Prostate gland (tissue), 2 donors: ENCODE data around the gene TRIP4. TPM values are rescaled to one million over a fixed set of nuclear protein-coding genes. Genes with fewer than 3 reads are reported as not detected.
A peak's percentile ranks its signal among the peaks of the same experiment; 100 is the strongest.

Source experiments
- DNase-seq: peaks from one replicate; pipeline ENCODE4 v3.0.0-alpha.2; 2019; ENCODE audit warnings: low spot score
- H3K27ac ChIP-seq, 2 donors: fragments of 200-600 bp; sonication (generic); 2 replicates each; pipeline ENCODE4 v1.5.1; 2017 to 2019
- H3K27me3 ChIP-seq: fragments of 200-600 bp; sonication (generic); replicated peaks from 2 replicates; pipeline ENCODE4 v1.5.1; 2019; ENCODE audit not compliant: insufficient read depth
- H3K36me3 ChIP-seq, 2 donors: fragments of 200-600 bp; sonication (generic); 1 replicate in 1 of 2; 2 replicates in 1 of 2; pipeline versions ENCODE4 v1.5.1 to v1.8.1; 2017 to 2019
- H3K4me1 ChIP-seq: fragments of 200-600 bp; sonication (generic); replicated peaks from 2 replicates; pipeline ENCODE4 v1.5.1; 2019
- H3K4me3 ChIP-seq, 2 donors: fragments of 200-600 bp; sonication (generic); 2 replicates each; pipeline ENCODE4 v1.5.1; 2017 to 2019
- H3K9me3 ChIP-seq: fragments of 200-600 bp; sonication (generic); 2 replicates; pipeline ENCODE4 v1.5.1; 2017
- CTCF ChIP-seq, 4 experiments: fragments of 200-600 bp in 2 of 4; fragments of 450-650 bp in 2 of 4; sonication (generic) in 2 of 4; IDR thresholded peaks; 1 replicate in 3 of 4; 2 replicates in 1 of 4; pipeline ENCODE4 v1.5.1; 2016 to 2019; ENCODE audit warnings: antibody characterized with exemption in 4 of 4, mild to moderate bottlenecking in 2 of 4, moderate library complexity in 2 of 4
- POLR2A ChIP-seq: fragments of 450-650 bp; IDR thresholded peaks from one replicate; pipeline ENCODE4 v1.6.1; 2016; ENCODE audit warnings: antibody characterized with exemption, mild to moderate bottlenecking
- POLR2AphosphoS5 ChIP-seq: sonication (generic); formaldehyde crosslinking; IDR thresholded peaks from one replicate; pipeline ENCODE4 v1.6.1; 2017; ENCODE audit warnings: antibody characterized with exemption
- WGBS: methylation state at CpG from one replicate; pipeline ENCODE4 v1.1.5; 2018; 5-methylcytosine and 5-hydroxymethylcytosine counted together
- intact Hi-C: fragments of 100-400 bp; cut with DNase I; formaldehyde crosslinking; loops from one replicate; pipeline ENCODE4 v1.14.2; 2022
- total RNA-seq, 2 donors: library from RNA; depleted of rRNA; stranded (reverse); fragments of >200 nt; gene quantifications; one replicate each; pipeline ENCODE4 v1.1.0, GENCODE V29; 2016

TRIP4 gene
- total RNA-seq, 2 donors from 2014 or later = 14.6 to 17.6 TPM

GRCh38 chr15:64430000-64430735, 42.5 kb downstream of the TRIP4 start:
- intact Hi-C loops = loop anchor here (2.0 to 5.0 kb wide), 2 partner anchors 252 to 299 kb away; no protein-coding TSS in a partner anchor
- DNase-seq = peak; percentile 8
- Histone ChIP-seq H3K4me1 (no peaks in the 10 kb centered on the region), H3K4me3 (no peak overlapping the region), H3K36me3 (no peaks in the 10 kb centered on the region), H3K27ac (peak overlapping the region in 1 of 2 donors; percentile 35), H3K9me3 (no peaks in the 10 kb centered on the region), H3K27me3 (no peaks in the 10 kb centered on the region)
- WGBS = 12% methylated on average over 3 of the region's 3 CpGs
- no peak for TF ChIP-seq CTCF (IDR thresholded peaks at IDR 0.05)
- peak; percentile 25 for TF ChIP-seq POLR2AphosphoS5
- TF ChIP-seq POLR2A = no peak

DNA sequence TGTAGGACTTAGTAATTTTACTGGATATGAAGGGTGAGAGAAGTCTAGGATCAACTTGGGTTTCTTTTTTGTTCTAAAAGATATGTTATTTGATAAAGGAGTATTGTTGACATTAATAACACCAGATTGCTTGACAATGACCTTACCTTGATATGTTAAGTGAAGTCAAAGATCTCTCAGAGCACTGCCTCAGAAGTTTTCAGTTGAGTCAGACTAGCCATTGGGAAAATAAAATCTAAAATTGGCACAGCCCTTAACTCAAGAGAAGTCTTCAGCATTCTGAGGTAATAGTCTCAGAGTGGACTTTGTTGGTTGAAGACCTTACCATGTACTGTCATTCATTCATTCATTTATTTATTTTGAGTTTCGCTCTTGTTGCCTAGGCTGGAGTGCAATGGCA, 50.3 kb downstream of the TRIP4 start:
- Histone ChIP-seq H3K4me3 (no peak overlapping the region), H3K27me3 (no peaks in the 10 kb centered on the region), H3K27ac (no peak overlapping the region), H3K4me1 (no peaks in the 10 kb centered on the region), H3K36me3 (no peaks in the 10 kb centered on the region), H3K9me3 (no peaks in the 10 kb centered on the region)
- intact Hi-C loops = no loop called here
- 97% methylated on average over 1 of the region's 1 CpG for WGBS
- DNase-seq = no peak
- TF ChIP-seq POLR2AphosphoS5 (no peak), POLR2A (no peak), CTCF (IDR thresholded peaks at IDR 0.05) (no peak)

- no peaks in the 10 kb centered on the region for H3K27me3 ChIP-seq
- no peak overlapping the region for H3K27ac ChIP-seq
- H3K9me3 ChIP-seq = no peaks in the 10 kb centered on the region
- peaks cover 3% of the 10 kb centered on the region for H3K4me1 ChIP-seq
- intact Hi-C loops = no loop called here
- TF ChIP-seq CTCF (IDR thresholded peaks at IDR 0.05) (no peak), POLR2A (no peak), POLR2AphosphoS5 (no peak)
- no peak overlapping the region for H3K4me3 ChIP-seq
- DNase-seq = no peak
- no peaks in the 10 kb centered on the region for H3K36me3 ChIP-seq
- 85% methylated on average over 6 of the region's 6 CpGs for WGBS
These were observed 51.2 kb downstream of the TRIP4 start for GRCh38 chr15:64438653-64439447.

DNA sequence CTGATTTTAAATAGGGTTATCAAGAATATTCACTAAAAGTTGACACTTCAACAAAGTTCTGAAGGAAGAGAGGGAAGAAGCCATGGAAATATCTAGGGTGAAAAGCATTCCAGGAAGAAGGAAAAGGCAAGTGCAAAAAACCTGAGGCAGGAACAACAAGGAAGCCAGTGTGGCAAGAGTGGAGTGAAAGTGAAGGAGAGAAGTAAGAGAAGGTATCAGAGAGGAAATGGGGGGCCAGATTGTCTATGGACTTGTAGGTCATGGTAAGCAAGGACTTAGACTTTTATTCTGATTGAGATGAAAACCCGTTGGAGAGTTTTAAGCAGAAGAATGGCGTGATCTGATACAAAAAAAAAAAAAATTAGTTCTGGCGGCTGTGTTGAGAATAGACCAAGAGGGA, 54.2 kb downstream of the TRIP4 start:
- Histone ChIP-seq H3K4me3 (no peak overlapping the region), H3K9me3 (no peaks in the 10 kb centered on the region), H3K27me3 (no peaks in the 10 kb centered on the region), H3K4me1 (peaks cover 3% of the 10 kb centered on the region), H3K36me3 (no peaks in the 10 kb centered on the region), H3K27ac (no peak overlapping the region)
- intact Hi-C loops = no loop called here
- no peak for DNase-seq
- TF ChIP-seq CTCF (IDR thresholded peaks at IDR 0.05) (no peak), POLR2A (no peak)
- WGBS = 91% methylated on average over 3 of the region's 3 CpGs
